ENCODE data around the gene PALB2. TPM values are rescaled to one million over a fixed set of nuclear protein-coding genes. Genes with fewer than 3 reads are reported as not detected.

The PALB2 gene
- total and polyA plus RNA-seq, 2 of the 13 experiments (the other 11 are each of a cell fraction or from before 2014, with no cell fraction given) = 12.1 to 40.9 TPM

DNA sequence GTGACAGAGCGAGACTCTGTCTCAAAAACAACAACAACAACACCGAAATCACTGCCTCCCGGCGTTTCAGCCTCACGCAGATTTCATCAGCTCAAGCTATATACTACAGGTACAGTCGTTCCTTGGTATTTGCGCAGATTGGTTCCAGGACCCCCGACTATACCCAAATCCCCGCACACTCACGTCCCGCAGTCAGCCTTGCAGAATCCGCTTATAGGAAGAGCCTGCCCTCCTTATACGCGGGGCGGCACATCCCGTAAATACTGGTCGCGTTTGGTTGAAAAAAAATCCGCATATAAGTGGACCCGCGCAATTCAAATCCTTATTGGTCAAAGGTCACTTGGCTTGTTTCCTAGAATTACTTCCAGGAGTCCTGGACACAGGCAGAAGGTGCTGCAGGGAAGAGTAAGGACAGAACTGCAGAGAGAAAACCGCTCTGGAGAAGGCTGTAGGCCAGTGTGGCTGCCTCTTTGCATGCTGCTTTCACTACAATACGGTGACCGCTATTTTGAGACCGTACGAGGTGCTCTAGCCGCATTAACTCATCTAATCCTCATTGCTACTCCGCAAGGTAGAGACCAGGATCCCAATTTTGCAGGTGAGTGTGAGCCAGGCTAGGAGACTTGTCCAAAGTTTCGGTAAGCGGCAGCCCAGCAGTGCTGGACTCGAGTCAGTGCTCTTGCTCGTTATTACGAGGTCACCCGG is 45.7 kb downstream of the PALB2 start (continued):
- TF ChIP-seq, protein P1, sequence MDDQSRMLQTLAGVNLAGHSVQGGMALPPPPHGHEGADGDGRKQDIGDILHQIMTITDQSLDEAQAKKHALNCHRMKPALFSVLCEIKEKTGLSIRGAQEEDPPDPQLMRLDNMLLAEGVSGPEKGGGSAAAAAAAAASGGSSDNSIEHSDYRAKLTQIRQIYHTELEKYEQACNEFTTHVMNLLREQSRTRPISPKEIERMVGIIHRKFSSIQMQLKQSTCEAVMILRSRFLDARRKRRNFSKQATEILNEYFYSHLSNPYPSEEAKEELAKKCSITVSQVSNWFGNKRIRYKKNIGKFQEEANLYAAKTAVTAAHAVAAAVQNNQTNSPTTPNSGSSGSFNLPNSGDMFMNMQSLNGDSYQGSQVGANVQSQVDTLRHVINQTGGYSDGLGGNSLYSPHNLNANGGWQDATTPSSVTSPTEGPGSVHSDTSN (CRISPR knock-in tag; IDR thresholded peaks at IDR 0.05; ENCODE audit: borderline replicate concordance) = no peak
- TF ChIP-seq, protein P2, sequence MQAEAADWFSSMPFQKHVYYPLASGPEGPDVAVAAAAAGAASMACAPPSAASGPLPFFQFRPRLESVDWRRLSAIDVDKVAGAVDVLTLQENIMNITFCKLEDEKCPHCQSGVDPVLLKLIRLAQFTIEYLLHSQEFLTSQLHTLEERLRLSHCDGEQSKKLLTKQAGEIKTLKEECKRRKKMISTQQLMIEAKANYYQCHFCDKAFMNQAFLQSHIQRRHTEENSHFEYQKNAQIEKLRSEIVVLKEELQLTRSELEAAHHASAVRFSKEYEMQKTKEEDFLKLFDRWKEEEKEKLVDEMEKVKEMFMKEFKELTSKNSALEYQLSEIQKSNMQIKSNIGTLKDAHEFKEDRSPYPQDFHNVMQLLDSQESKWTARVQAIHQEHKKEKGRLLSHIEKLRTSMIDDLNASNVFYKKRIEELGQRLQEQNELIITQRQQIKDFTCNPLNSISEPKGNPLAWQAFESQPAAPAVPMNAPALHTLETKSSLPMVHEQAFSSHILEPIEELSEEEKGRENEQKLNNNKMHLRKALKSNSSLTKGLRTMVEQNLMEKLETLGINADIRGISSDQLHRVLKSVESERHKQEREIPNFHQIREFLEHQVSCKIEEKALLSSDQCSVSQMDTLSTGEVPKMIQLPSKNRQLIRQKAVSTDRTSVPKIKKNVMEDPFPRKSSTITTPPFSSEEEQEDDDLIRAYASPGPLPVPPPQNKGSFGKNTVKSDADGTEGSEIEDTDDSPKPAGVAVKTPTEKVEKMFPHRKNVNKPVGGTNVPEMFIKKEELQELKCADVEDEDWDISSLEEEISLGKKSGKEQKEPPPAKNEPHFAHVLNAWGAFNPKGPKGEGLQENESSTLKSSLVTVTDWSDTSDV (CRISPR knock-in tag; IDR thresholded peaks at IDR 0.05) = peak; percentile 88
- no peak for TF ChIP-seq ZNF180 (CRISPR knock-in tag; IDR thresholded peaks at IDR 0.05; ENCODE audit: borderline replicate concordance, low read depth)
- TF ChIP-seq GABPB1 (CRISPR knock-in tag; IDR thresholded peaks at IDR 0.05) = no peak
- peak; percentile 41 for TF ChIP-seq MED8 (CRISPR knock-in tag; IDR thresholded peaks at IDR 0.05; ENCODE audit: insufficient replicate concordance)
- TF ChIP-seq RBM22 (optimal IDR thresholded peaks at IDR 0.05; ENCODE audit: low read length) = peak; percentile 70
- TF ChIP-seq, protein P3, sequence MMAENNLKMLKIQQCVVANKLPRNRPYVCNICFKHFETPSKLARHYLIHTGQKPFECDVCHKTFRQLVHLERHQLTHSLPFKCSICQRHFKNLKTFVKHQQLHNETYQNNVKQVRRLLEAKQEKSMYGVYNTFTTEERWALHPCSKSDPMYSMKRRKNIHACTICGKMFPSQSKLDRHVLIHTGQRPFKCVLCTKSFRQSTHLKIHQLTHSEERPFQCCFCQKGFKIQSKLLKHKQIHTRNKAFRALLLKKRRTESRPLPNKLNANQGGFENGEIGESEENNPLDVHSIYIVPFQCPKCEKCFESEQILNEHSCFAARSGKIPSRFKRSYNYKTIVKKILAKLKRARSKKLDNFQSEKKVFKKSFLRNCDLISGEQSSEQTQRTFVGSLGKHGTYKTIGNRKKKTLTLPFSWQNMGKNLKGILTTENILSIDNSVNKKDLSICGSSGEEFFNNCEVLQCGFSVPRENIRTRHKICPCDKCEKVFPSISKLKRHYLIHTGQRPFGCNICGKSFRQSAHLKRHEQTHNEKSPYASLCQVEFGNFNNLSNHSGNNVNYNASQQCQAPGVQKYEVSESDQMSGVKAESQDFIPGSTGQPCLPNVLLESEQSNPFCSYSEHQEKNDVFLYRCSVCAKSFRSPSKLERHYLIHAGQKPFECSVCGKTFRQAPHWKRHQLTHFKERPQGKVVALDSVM (CRISPR knock-in tag; IDR thresholded peaks at IDR 0.05) = no peak
- TF ChIP-seq ZNF446 (CRISPR knock-in tag; IDR thresholded peaks at IDR 0.05) = 0 out of 2 replicates have a peak, but pooled peaks have one; percentile 61
- TF ChIP-seq, protein P4, sequence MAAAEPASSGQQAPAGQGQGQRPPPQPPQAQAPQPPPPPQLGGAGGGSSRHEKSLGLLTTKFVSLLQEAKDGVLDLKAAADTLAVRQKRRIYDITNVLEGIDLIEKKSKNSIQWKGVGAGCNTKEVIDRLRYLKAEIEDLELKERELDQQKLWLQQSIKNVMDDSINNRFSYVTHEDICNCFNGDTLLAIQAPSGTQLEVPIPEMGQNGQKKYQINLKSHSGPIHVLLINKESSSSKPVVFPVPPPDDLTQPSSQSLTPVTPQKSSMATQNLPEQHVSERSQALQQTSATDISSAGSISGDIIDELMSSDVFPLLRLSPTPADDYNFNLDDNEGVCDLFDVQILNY (CRISPR knock-in tag; conservative IDR thresholded peaks at IDR 0.05) = 0 out of 2 replicates have a peak, but pooled peaks have one; percentile 43
- TF ChIP-seq RFX1 (IDR thresholded peaks at IDR 0.05) = no peak
- TF ChIP-seq ZNF777 (CRISPR knock-in tag; IDR thresholded peaks at IDR 0.05) = 0 out of 2 replicates have a peak, but pooled peaks have one; percentile 18
- TF ChIP-seq FIP1L1 (IDR thresholded peaks at IDR 0.05; ENCODE audit: borderline replicate concordance, insufficient read depth, low read depth, low read length) = no peak
- 0 out of 2 replicates have a peak, but pooled peaks have one; percentile 19 for TF ChIP-seq ZNF746 (CRISPR knock-in tag; IDR thresholded peaks at IDR 0.05)
- no peak for TF ChIP-seq ZNF879 (CRISPR knock-in tag; IDR thresholded peaks at IDR 0.05)
- TF ChIP-seq, protein P5, sequence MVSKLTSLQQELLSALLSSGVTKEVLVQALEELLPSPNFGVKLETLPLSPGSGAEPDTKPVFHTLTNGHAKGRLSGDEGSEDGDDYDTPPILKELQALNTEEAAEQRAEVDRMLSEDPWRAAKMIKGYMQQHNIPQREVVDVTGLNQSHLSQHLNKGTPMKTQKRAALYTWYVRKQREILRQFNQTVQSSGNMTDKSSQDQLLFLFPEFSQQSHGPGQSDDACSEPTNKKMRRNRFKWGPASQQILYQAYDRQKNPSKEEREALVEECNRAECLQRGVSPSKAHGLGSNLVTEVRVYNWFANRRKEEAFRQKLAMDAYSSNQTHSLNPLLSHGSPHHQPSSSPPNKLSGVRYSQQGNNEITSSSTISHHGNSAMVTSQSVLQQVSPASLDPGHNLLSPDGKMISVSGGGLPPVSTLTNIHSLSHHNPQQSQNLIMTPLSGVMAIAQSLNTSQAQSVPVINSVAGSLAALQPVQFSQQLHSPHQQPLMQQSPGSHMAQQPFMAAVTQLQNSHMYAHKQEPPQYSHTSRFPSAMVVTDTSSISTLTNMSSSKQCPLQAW (CRISPR knock-in tag; IDR thresholded peaks at IDR 0.05) = peak; percentile 8; the same call in 1 of the 2 replicates
- 0 out of 2 replicates have a peak, but pooled peaks have one; percentile 18 for TF ChIP-seq SOX5 (CRISPR knock-in tag; IDR thresholded peaks at IDR 0.05; ENCODE audit: borderline replicate concordance)
- no peak for TF ChIP-seq SUZ12 (IDR thresholded peaks at IDR 0.05; ENCODE audit: low read depth, low read length)
- TF ChIP-seq, protein P6, sequence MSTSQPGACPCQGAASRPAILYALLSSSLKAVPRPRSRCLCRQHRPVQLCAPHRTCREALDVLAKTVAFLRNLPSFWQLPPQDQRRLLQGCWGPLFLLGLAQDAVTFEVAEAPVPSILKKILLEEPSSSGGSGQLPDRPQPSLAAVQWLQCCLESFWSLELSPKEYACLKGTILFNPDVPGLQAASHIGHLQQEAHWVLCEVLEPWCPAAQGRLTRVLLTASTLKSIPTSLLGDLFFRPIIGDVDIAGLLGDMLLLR (CRISPR knock-in tag; IDR thresholded peaks at IDR 0.05) = no peak
- 0 out of 2 replicates have a peak, but pooled peaks have one; percentile 17 for TF ChIP-seq ZNF598 (CRISPR knock-in tag; IDR thresholded peaks at IDR 0.05; ENCODE audit: borderline replicate concordance)
- TF ChIP-seq TEAD3 (CRISPR knock-in tag; optimal IDR thresholded peaks at IDR 0.05; ENCODE audit: borderline replicate concordance) = peak; percentile 40

Measured in HepG2 (cell line).